H54 (cell line): ENCODE results near the gene CD200R1L.

Experiments used
- DNase-seq: peaks from one replicate; pipeline ENCODE4 v3.0.0; 2011; ENCODE audit warnings: low spot score, mixed read lengths; ENCODE audit not compliant: insufficient read length
- FAIRE-seq: peaks from 3 replicates; lab custom pipeline; 2011; peaks lifted over from hg19 to GRCh38; lab: Jason Lieb, UNC
- POLR2A ChIP-seq: IDR thresholded peaks from 2 replicates; pipeline ENCODE4 v1.6.1; 2011; ENCODE audit warnings: low read depth, mild to moderate bottlenecking, low read length

The CD200R1L gene

GRCh38 chr3:112775011-112775742, 71.5 kb downstream of the CD200R1L start:
- no peak for FAIRE-seq

DNA sequence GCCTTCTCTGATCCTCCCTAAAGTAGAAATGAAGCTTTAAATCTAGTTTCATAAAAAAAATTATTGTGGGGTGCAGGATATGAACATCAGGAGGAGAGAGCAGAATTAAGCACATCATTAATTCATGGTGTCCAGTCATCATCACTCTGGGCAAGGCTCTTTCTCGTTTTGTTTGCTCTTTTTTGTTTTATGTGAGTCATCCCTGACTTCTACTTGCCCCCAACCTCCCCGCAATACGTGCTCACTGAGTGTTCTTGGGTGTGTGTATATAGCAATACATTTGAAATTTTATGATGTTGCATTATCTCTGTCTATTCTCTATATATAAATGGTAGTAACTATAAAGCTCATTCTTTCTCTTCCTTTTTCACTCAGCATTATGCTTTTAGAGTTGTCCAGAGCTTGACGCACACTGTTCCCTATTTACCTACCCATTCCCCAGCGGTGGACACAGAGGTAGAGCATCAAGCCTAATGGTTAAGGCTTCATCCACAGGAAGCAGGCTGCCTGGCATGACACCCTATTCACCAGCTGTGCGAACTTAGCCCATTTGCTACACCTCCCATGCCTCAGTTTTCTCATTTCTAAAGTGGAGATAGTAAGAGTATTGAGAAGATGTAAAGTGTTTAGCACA, 72.3 kb downstream of the CD200R1L start:
- DNase-seq (no peak), FAIRE-seq (peak; percentile 11)
- no peak for TF ChIP-seq POLR2A

More at GRCh38 chr3:112775011-112775742, 71.5 kb downstream of the CD200R1L start:
- DNase-seq = no peak
- TF ChIP-seq POLR2A = no peak

- FAIRE-seq = peak; percentile 52
- no peak for TF ChIP-seq POLR2A
- no peak for DNase-seq
These were observed 72.8 kb downstream of the CD200R1L start for GRCh38 chr3:112773864-112774263.

DNA sequence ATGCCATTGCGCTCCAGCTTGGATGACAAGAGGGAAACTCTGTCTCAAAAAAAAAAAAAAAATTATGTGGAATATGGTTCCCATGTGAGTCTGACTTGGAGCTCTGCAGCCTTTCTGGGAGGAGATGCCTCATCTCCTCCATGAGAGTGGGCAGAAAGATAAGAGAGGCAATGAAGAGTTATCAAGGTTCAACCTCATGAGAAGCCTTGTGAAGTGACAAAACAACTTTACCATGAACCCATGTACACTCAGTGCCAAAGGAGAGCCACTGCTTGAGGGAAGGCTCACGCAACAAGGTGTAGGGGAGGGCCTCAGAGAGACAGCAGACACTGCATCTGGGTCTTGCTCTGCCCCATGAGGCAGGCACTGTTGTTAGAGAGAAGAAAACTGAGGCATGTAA, 75.7 kb downstream of the CD200R1L start:
- FAIRE-seq (no peak), DNase-seq (no peak)
- TF ChIP-seq POLR2A = no peak

DNA sequence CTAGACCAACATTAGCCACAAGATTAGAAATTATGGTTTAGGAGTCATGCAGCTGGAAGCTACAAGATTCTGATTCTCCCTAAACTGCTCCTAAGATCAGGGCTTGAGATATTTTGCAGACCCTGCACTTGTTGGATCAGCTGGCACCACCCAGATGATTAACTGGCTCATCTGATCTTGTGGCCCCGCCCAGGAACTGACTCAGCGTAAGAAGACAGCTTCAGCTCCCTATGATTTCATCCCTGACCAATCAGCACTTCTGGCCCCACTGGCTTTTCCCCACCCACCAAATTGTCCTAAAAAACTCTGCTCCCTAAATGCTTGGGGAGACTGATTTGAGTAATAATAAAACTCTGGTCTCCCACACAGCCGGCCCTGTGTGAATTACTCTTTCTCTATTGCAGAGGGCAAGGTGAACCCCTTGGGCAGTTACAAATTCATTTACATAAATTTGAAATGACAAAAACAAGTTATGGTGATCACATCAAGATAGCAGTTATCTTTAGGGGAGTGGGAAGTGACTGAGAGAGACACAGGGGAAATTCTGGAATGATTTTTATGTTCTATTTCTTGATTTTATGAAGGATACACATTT, 76.5 kb downstream of the CD200R1L start:
- TF ChIP-seq POLR2A = no peak
- DNase-seq = no peak
- peak; percentile 89 for FAIRE-seq

- DNase-seq (no peak), FAIRE-seq (no peak)
- TF ChIP-seq POLR2A = no peak
These were observed 77.2 kb downstream of the CD200R1L start for GRCh38 chr3:112769286-112769978.

DNA sequence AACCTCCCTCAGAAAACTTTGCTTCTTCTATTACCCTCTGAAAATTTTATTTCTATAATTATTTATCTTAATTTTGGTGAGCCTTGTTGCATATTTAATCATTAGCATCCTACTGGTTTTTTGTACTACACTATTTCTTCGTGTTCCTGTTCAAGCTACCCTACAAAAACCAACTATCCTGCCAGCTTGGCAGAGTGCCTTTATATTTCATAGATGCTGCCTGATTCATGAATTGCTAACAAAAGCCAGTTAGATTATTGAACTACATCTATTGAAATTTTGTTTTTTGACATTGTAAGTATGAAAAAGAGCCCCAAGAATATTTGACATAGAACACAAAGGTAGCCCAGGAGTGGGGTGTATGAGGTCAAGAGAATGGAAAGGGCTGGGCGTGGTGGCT, 78.9 kb downstream of the CD200R1L start:
- DNase-seq = no peak
- no peak for TF ChIP-seq POLR2A
- no peak for FAIRE-seq

DNA sequence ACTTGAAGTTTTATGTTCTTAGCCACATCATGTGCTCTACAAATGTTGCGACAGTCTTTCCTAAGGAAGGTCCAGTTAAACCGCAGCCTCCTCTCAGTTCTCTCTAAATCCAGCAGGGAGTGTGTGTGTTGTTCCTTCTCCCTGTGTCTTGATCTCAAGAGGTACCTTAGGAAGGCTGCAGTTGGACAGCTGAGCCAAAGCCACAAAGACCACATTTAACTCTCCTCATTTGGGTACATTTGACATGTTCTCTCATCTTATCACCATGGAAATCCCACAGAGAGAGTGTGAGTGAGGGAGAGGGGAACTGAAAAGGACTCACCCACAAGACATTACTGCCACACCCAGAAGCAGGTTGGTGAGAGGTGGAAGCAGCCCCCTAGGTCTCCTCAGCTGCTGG, 79.5 kb downstream of the CD200R1L start:
- DNase-seq (no peak), FAIRE-seq (no peak)
- no peak for TF ChIP-seq POLR2A
